GM12878 (cell line): ENCODE measurements around the gene FSTL1. TPM values are rescaled to one million over a fixed set of nuclear protein-coding genes. Genes with fewer than 3 reads are reported as not detected.

Source experiments
- ATAC-seq: fragments of 200-7000 bp; cut with Tn5 transposase; 3 replicates; pipeline ENCODE4 v1.9.1; 2020; ENCODE audit warnings: mild to moderate bottlenecking, moderate library complexity
- BruUV-seq: library from RNA; stranded (reverse); fragments of 400-500 nt; replicated peaks from 2 replicates; lab custom pipeline; 2021; lab: Mats Ljungman, UMichigan
- CTCF ChIA-PET: fragments of 300-600 bp; sonication (Branson Sonifier 250); formaldehyde crosslinking; extraction: SDS; loops from one replicate; lab custom pipeline; 2021; ENCODE audit warnings: inconsistent platforms; lab: Yijun Ruan, JAX
- POLR2A ChIA-PET: fragments of 350-600 bp; formaldehyde crosslinking; extraction: SDS; loops from one replicate; lab custom pipeline; 2021; ENCODE audit warnings: inconsistent platforms; lab: Charles Lee
- RAD21 ChIA-PET: fragments of 300-600 bp; sonication (Branson Sonifier 250); formaldehyde crosslinking; loops from one replicate; lab custom pipeline; 2023; ENCODE audit warnings: antibody characterized with exemption; ENCODE audit not compliant: unreplicated experiment; lab: Charles Lee
- SMC1A ChIA-PET: fragments of 300-600 bp; sonication (Branson Sonifier 250); formaldehyde crosslinking; loops from one replicate; lab custom pipeline; 2023; ENCODE audit not compliant: unreplicated experiment, uncharacterized antibody; lab: Charles Lee
- DNase-seq: peaks from one replicate; pipeline ENCODE4 v3.0.0-alpha.2; 2011; ENCODE audit warnings: low read depth, low spot score
- FAIRE-seq: peaks from 3 replicates; lab custom pipeline; 2011; peaks lifted over from hg19 to GRCh38; lab: Jason Lieb, UNC
- H2AFZ ChIP-seq: 2 replicates; pipeline ENCODE4 v1.6.0; 2011; ENCODE audit warnings: low read depth, low read length, control low read depth; ENCODE audit not compliant: control insufficient read depth
- H3K27ac ChIP-seq: 2 replicates; pipeline ENCODE4 v1.5.1; 2011; ENCODE audit warnings: control low read depth; ENCODE audit not compliant: control insufficient read depth, insufficient read depth
- H3K27me3 ChIP-seq, 2 experiments: replicated peaks in 1 of 2; 2 replicates each; pipeline versions ENCODE4 v1.6.0 to v1.6.1; 2011; ENCODE audit warnings: low read length in 1 of 2; ENCODE audit not compliant: control insufficient read depth in 2 of 2, insufficient read depth in 2 of 2
- H3K36me3 ChIP-seq, 2 experiments: 2 replicates each; pipeline ENCODE4 v1.5.1; 2011; ENCODE audit warnings: low read length in 1 of 2; ENCODE audit not compliant: control insufficient read depth in 2 of 2, insufficient read depth in 2 of 2
- H3K4me1 ChIP-seq: 2 replicates; pipeline ENCODE4 v1.6.1; 2011; ENCODE audit warnings: mild to moderate bottlenecking, low read length, moderate library complexity, mixed read lengths; ENCODE audit not compliant: control insufficient read depth, insufficient read depth
- H3K4me2 ChIP-seq: 2 replicates; pipeline ENCODE4 v1.6.0; 2011; ENCODE audit warnings: control low read depth; ENCODE audit not compliant: control insufficient read depth, insufficient read depth
- H3K4me3 ChIP-seq: fragments of 200-600 bp; sonication (generic); 2 replicates; pipeline ENCODE4 v1.5.1; 2016
- H3K79me2 ChIP-seq: 2 replicates; pipeline ENCODE4 v1.6.0; 2011; ENCODE audit warnings: low read length; ENCODE audit not compliant: control insufficient read depth, insufficient read depth
- H3K9ac ChIP-seq: 2 replicates; pipeline ENCODE4 v1.8.0; 2011; ENCODE audit warnings: low read length, control low read depth, mixed read lengths; ENCODE audit not compliant: control insufficient read depth, insufficient read depth
- H3K9me3 ChIP-seq: replicated peaks from 3 replicates; pipeline ENCODE4 v1.5.1; 2011; ENCODE audit warnings: mild to moderate bottlenecking, low read length; ENCODE audit not compliant: control insufficient read depth, insufficient read depth
- H4K20me1 ChIP-seq: 2 replicates; pipeline ENCODE4 v1.6.0; 2011; ENCODE audit not compliant: control insufficient read depth, insufficient read depth
- EGR1 ChIP-seq, 2 experiments: IDR thresholded peaks; 1 replicate in 1 of 2; 2 replicates in 1 of 2; pipeline ENCODE4 v1.6.1; 2011 to 2012; ENCODE audit warnings: low read depth in 2 of 2, low read length in 2 of 2, borderline replicate concordance in 1 of 2, mild to moderate bottlenecking in 1 of 2, moderate library complexity in 1 of 2
- ELK1 ChIP-seq: IDR thresholded peaks from 2 replicates; pipeline ENCODE4 v1.6.1; 2012; ENCODE audit warnings: low read depth, low read length, improper control_type of control experiment
- HDAC2 ChIP-seq: fragments of 200-600 bp; sonication (generic); IDR thresholded peaks from 2 replicates; pipeline ENCODE4 v1.6.1; 2017
- HDGF ChIP-seq: fragments of 450-650 bp; IDR thresholded peaks from 2 replicates; pipeline ENCODE4 v1.6.1; 2016; ENCODE audit warnings: antibody characterized with exemption
- LARP7 ChIP-seq: fragments of 450-650 bp; IDR thresholded peaks from 2 replicates; pipeline ENCODE4 v1.6.1; 2017; ENCODE audit warnings: mild to moderate bottlenecking
- NFIC ChIP-seq: IDR thresholded peaks from 2 replicates; pipeline ENCODE4 v1.6.1; 2012; ENCODE audit warnings: low read depth, mild to moderate bottlenecking, inconsistent platforms, low read length, moderate library complexity
- NR2C2 ChIP-seq: IDR thresholded peaks from 2 replicates; pipeline ENCODE4 v1.6.1; 2011; ENCODE audit warnings: borderline replicate concordance, low read depth; ENCODE audit not compliant: control insufficient read depth, insufficient read length
- RCOR1 ChIP-seq: conservative IDR thresholded peaks from 2 replicates; pipeline ENCODE4 v1.6.1; 2012; ENCODE audit warnings: low read depth, low read length, improper control_type of control experiment
- ZNF384 ChIP-seq: IDR thresholded peaks from 2 replicates; pipeline ENCODE4 v1.6.1; 2012; ENCODE audit warnings: low read depth, mild to moderate bottlenecking, low read length, improper control_type of control experiment, borderline replicate concordance
- ZNF687 ChIP-seq: fragments of 450-650 bp; IDR thresholded peaks from 2 replicates; pipeline ENCODE4 v1.6.1; 2017; ENCODE audit warnings: mild to moderate bottlenecking, moderate library complexity
- WGBS: methylation state at CpG from one replicate; pipeline ENCODE4 v1.1.6; 2016; ENCODE audit warnings: low lambda C conversion rate; ENCODE audit not compliant: insufficient replicate concordance, insufficient coverage; ENCODE audit errors: missing lambda C conversion rate; 5-methylcytosine and 5-hydroxymethylcytosine counted together
- in situ Hi-C: fragments of 300-500 bp; cut with MboI; formaldehyde crosslinking; loops from 9 replicates; pipeline ENCODE4 v1.14.3; 2018; ENCODE audit warnings: mixed read lengths
- intact Hi-C: fragments of 100-400 bp; cut with micrococcal nuclease; formaldehyde crosslinking; loops from one replicate; pipeline ENCODE4 v1.14.2; 2022; ENCODE audit not compliant: unreplicated experiment
- polyA plus RNA-seq, 11 experiments: library from polyadenylated mRNA; depleted of rRNA in 4 of 11; unstranded in 6 of 11; stranded (reverse) in 5 of 11; fragments of >200 nt; fragmentation: Nextera tagmentation in 4 of 11; fragmentation: Illumina TruSeq in 1 of 11; extraction: Ambion mirVana in 4 of 11; extraction: Trizol in 1 of 11; gene quantifications; 1 replicate in 1 of 11; 2 replicates in 10 of 11; pipeline versions ENCODE4 v1.2.1 to v1.2.3, GENCODE V29; 2011 to 2016; ENCODE audit warnings: inconsistent platforms in 2 of 11, missing spikeins in 2 of 11, low read depth in 1 of 11
- total RNA-seq, 4 experiments: library from RNA; depleted of rRNA in 3 of 4; stranded (reverse); fragments of >200 nt in 3 of 4; fragmentation: Illumina TruSeq in 1 of 4; extraction: Trizol in 1 of 4; gene quantifications; 2 replicates each; pipeline versions ENCODE4 v1.2.1 to v1.2.3, GENCODE V29; 2013 to 2021

FSTL1 gene
- total and polyA plus RNA-seq, 10 of the 15 experiments (the other 5 are each of a cell fraction or from before 2014, with no cell fraction given), result 0.06 to 1.7 (median 0.32) TPM; not detected in 4

- no peak for TF ChIP-seq ZNF384
- no peak for TF ChIP-seq HDGF
These were observed 2.0 kb upstream of the FSTL1 start (continued) for GRCh38 chr3:120452816-120453215.

- intact Hi-C loops, result no loop called here
- ChIA-PET SMC1A (no interaction called here), POLR2A (no interaction called here), RAD21 (no interaction called here), CTCF (no interaction called here)
- Histone ChIP-seq H3K36me3 (no peaks in the 10 kb centered on the region), H3K79me2 (no peaks in the 10 kb centered on the region), H3K4me2 (no peak overlapping the region), H3K27ac (no peak overlapping the region), H4K20me1 (no peaks in the 10 kb centered on the region), H2AFZ (no peak overlapping the region), H3K9me3 (no peaks in the 10 kb centered on the region), H3K27me3 (peaks cover 9 to 17% of the 10 kb centered on the region in 2 experiments), H3K4me3 (no peak overlapping the region), H3K4me1 (no peaks in the 10 kb centered on the region), H3K9ac (no peak overlapping the region)
- in situ Hi-C loops, result no loop called here
- WGBS, result 66% methylated on average over 6 of the region's 6 CpGs
- ATAC-seq, result no peak
- DNase-seq, result no peak
- no peak for FAIRE-seq
- TF ChIP-seq HDAC2, result no peak
- TF ChIP-seq, all 136 proteins: peak for 0
- BruUV-seq, result no TSS peak
These were observed 1.0 kb upstream of the FSTL1 start for GRCh38 chr3:120451806-120452205.

GRCh38 chr3:120451272-120451761 lies 525 bp upstream of the FSTL1 start:
- no TSS peak for BruUV-seq
- Histone ChIP-seq H3K4me3 (no peak overlapping the region), H3K27ac (no peak overlapping the region), H3K4me2 (no peak overlapping the region), H3K4me1 (no peaks in the 10 kb centered on the region), H3K36me3 (no peaks in the 10 kb centered on the region), H4K20me1 (no peaks in the 10 kb centered on the region), H3K27me3 (peaks cover 9 to 17% of the 10 kb centered on the region in 2 experiments), H2AFZ (no peak overlapping the region), H3K79me2 (no peaks in the 10 kb centered on the region), H3K9ac (no peak overlapping the region), H3K9me3 (no peaks in the 10 kb centered on the region)
- no peak for DNase-seq
- ChIA-PET POLR2A (no interaction called here), RAD21 (no interaction called here), CTCF (no interaction called here), SMC1A (no interaction called here)
- in situ Hi-C loops (no loop called here), intact Hi-C loops (no loop called here)
- ATAC-seq, result no peak
- FAIRE-seq, result no peak
- 47% methylated on average over 14 of the region's 35 CpGs for WGBS
- TF ChIP-seq NFIC, result no peak
- no peak for TF ChIP-seq LARP7
- no peak for TF ChIP-seq ELK1
- TF ChIP-seq RCOR1, result no peak
- TF ChIP-seq EGR1 (IDR thresholded peaks at IDR 0.05; ENCODE audit: borderline replicate concordance in 1 of 2, low read depth in 2 of 2, low read length in 2 of 2), result no peak
- TF ChIP-seq ZNF687, result no peak
- TF ChIP-seq NR2C2, result no peak
